ENCODE measurements around the gene CMSS1. TPM values are rescaled to one million over a fixed set of nuclear protein-coding genes. Genes with fewer than 3 reads are reported as not detected.

CMSS1 gene
- total RNA-seq, 1 donor from 2014 or later = 34.8 TPM

GRCh38 chr3:100131241-100131640 is 313.6 kb downstream of the CMSS1 start:
- intact Hi-C loops (cut with micrococcal nuclease) = no loop called here
- no peaks in the 10 kb centered on the region for H3K36me3 ChIP-seq
- no peak for TF ChIP-seq CTCF (IDR thresholded peaks at IDR 0.05; ENCODE audit: borderline replicate concordance)

GRCh38 chr3:100136921-100137320 is 319.3 kb downstream of the CMSS1 start:
- peak; percentile 21 for DNase-seq
- Histone ChIP-seq H3K27me3 (ENCODE audit: low read depth) (no peaks in the 10 kb centered on the region), H3K27ac (replicated peaks) (peak overlapping the region; percentile 72), H3K9me3 (replicated peaks) (peaks cover 1% of the 10 kb centered on the region), H3K36me3 (no peaks in the 10 kb centered on the region), H3K4me1 (peaks cover 10% of the 10 kb centered on the region), H3K4me3 (no peak overlapping the region)
- intact Hi-C loops (cut with micrococcal nuclease) = no loop called here
- no peak for TF ChIP-seq CTCF (IDR thresholded peaks at IDR 0.05; ENCODE audit: borderline replicate concordance)

More at GRCh38 chr3:100131241-100131640, 313.6 kb downstream of the CMSS1 start:
- Histone ChIP-seq H3K27me3 (ENCODE audit: low read depth) (no peaks in the 10 kb centered on the region), H3K9me3 (replicated peaks) (no peaks in the 10 kb centered on the region), H3K4me1 (peaks cover 23% of the 10 kb centered on the region), H3K27ac (replicated peaks) (no peak overlapping the region), H3K4me3 (no peak overlapping the region)
- DNase-seq = no peak

GRCh38 chr3:100140976-100141375 is 323.3 kb downstream of the CMSS1 start:
- intact Hi-C loops (cut with micrococcal nuclease) = no loop called here
- peaks cover 8% of the 10 kb centered on the region for H3K4me1 ChIP-seq
- no peaks in the 10 kb centered on the region for H3K36me3 ChIP-seq
- no peak overlapping the region for H3K4me3 ChIP-seq
- DNase-seq = no peak
- H3K27ac ChIP-seq (replicated peaks) = no peak overlapping the region
- H3K9me3 ChIP-seq (replicated peaks) = peaks cover 19% of the 10 kb centered on the region
- TF ChIP-seq CTCF (IDR thresholded peaks at IDR 0.05; ENCODE audit: borderline replicate concordance) = no peak
- no peaks in the 10 kb centered on the region for H3K27me3 ChIP-seq (ENCODE audit: low read depth)

- Histone ChIP-seq H3K4me3 (no peak overlapping the region), H3K9me3 (replicated peaks) (peaks cover 19% of the 10 kb centered on the region), H3K4me1 (peaks cover 2% of the 10 kb centered on the region), H3K27ac (replicated peaks) (no peak overlapping the region), H3K36me3 (no peaks in the 10 kb centered on the region), H3K27me3 (ENCODE audit: low read depth) (no peaks in the 10 kb centered on the region)
- DNase-seq = no peak
- intact Hi-C loops (cut with micrococcal nuclease) = no loop called here
- no peak for TF ChIP-seq CTCF (IDR thresholded peaks at IDR 0.05; ENCODE audit: borderline replicate concordance)
Observed at GRCh38 chr3:100141586-100141985, 323.9 kb downstream of the CMSS1 start.

GRCh38 chr3:100144255-100144866 is 326.7 kb downstream of the CMSS1 start:
- H3K27ac ChIP-seq (replicated peaks) = no peak overlapping the region
- intact Hi-C loops (cut with micrococcal nuclease) = no loop called here

More at GRCh38 chr3:100144255-100144866, 326.7 kb downstream of the CMSS1 start:
- TF ChIP-seq CTCF (IDR thresholded peaks at IDR 0.05; ENCODE audit: borderline replicate concordance) = no peak
- Histone ChIP-seq H3K9me3 (replicated peaks) (peaks cover 19% of the 10 kb centered on the region), H3K4me3 (no peak overlapping the region), H3K4me1 (peaks cover 4% of the 10 kb centered on the region), H3K27me3 (ENCODE audit: low read depth) (no peaks in the 10 kb centered on the region), H3K36me3 (no peaks in the 10 kb centered on the region)
- no peak for DNase-seq

Data from left ventricle myocardium inferior (tissue), 1 donor.